ENCODE measurements around the gene ACTR1B. TPM values are rescaled to one million over a fixed set of nuclear protein-coding genes. Genes with fewer than 3 reads are reported as not detected.

The ACTR1B gene
- total and polyA plus RNA-seq, 2 experiments from 2014 or later, result 18.1 to 56.3 TPM

DNA sequence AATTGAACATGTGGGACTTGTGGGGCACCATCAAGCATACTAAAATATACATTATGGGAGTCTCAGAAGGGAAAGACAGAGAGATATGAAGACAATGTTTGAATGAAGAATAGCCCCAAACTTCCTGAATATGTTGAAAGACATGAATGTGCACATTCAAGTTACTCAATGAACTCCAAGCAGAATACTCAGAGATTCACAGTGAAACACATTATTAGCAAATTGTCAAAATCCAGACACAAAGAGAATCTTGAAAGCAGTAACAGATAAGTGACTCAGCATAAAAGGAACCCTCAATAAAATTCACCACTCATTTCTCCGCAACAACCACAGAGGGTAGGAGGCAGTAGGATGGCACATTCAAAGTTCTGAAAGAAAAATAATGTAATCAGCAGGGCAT, 14.5 kb upstream of the ACTR1B start:
- DNase-seq (ENCODE audit: low spot score), result no peak
- 91% methylated on average over 1 of the region's 1 CpG for WGBS (ENCODE audit: low lambda C conversion rate, missing lambda C conversion rate)

GRCh38 chr2:97677480-97677879, 13.6 kb upstream of the ACTR1B start:
- H3K9me2 ChIP-seq (replicated peaks; ENCODE audit: insufficient read depth), result no peaks in the 10 kb centered on the region
- 95% methylated on average over 2 of the region's 2 CpGs for WGBS (ENCODE audit: low lambda C conversion rate, missing lambda C conversion rate)
- no peak overlapping the region for H3K4me2 ChIP-seq
- H2AFZ ChIP-seq, result no peak overlapping the region
- no peak for DNase-seq (ENCODE audit: low spot score)
- H3K9me3 ChIP-seq (ENCODE audit: low read depth), result no peaks in the 10 kb centered on the region
- H3K36me3 ChIP-seq (replicated peaks; ENCODE audit: insufficient read depth, low read depth), result no peaks in the 10 kb centered on the region
- no peak for TF ChIP-seq EZH2phosphoT487 (IDR thresholded peaks at IDR 0.05; ENCODE audit: low read depth, severe bottlenecking, unreplicated experiment)
- TF ChIP-seq EZH2 (IDR thresholded peaks at IDR 0.05; ENCODE audit: borderline replicate concordance), result no peak
- no peak for TF ChIP-seq CTCF (IDR thresholded peaks at IDR 0.05; ENCODE audit: poor library complexity)
- H3K4me3 ChIP-seq, result no peak overlapping the region
- no peaks in the 10 kb centered on the region for H3K4me1 ChIP-seq (ENCODE audit: insufficient read depth)
- H3K79me2 ChIP-seq, result no peaks in the 10 kb centered on the region
- H3K27me3 ChIP-seq, result no peaks in the 10 kb centered on the region
- no peaks in the 10 kb centered on the region for H4K20me1 ChIP-seq (ENCODE audit: insufficient read depth, poor library complexity, severe bottlenecking)
- H3K27ac ChIP-seq, result no peak overlapping the region

More for the DNA sequence above, 14.5 kb upstream of the ACTR1B start:
- no peaks in the 10 kb centered on the region for H3K9me3 ChIP-seq (ENCODE audit: low read depth)
- no peak overlapping the region for H3K4me3 ChIP-seq
- no peaks in the 10 kb centered on the region for H3K79me2 ChIP-seq
- H4K20me1 ChIP-seq (ENCODE audit: insufficient read depth, poor library complexity, severe bottlenecking), result no peaks in the 10 kb centered on the region
- no peak overlapping the region for H2AFZ ChIP-seq
- H3K27ac ChIP-seq, result no peak overlapping the region
- TF ChIP-seq EZH2 (IDR thresholded peaks at IDR 0.05; ENCODE audit: borderline replicate concordance), result no peak
- TF ChIP-seq CTCF (IDR thresholded peaks at IDR 0.05; ENCODE audit: poor library complexity), result no peak
- no peak for TF ChIP-seq EZH2phosphoT487 (IDR thresholded peaks at IDR 0.05; ENCODE audit: low read depth, severe bottlenecking, unreplicated experiment)
- no peaks in the 10 kb centered on the region for H3K9me2 ChIP-seq (replicated peaks; ENCODE audit: insufficient read depth)
- H3K4me1 ChIP-seq (ENCODE audit: insufficient read depth), result no peaks in the 10 kb centered on the region
- H3K36me3 ChIP-seq (replicated peaks; ENCODE audit: insufficient read depth, low read depth), result no peaks in the 10 kb centered on the region
- no peaks in the 10 kb centered on the region for H3K27me3 ChIP-seq
- no peak overlapping the region for H3K4me2 ChIP-seq

GRCh38 chr2:97676620-97677019, 12.8 kb upstream of the ACTR1B start:
- Histone ChIP-seq H3K9me3 (ENCODE audit: low read depth) (no peaks in the 10 kb centered on the region), H3K4me3 (no peak overlapping the region), H3K36me3 (replicated peaks; ENCODE audit: insufficient read depth, low read depth) (no peaks in the 10 kb centered on the region), H2AFZ (no peak overlapping the region), H3K4me1 (ENCODE audit: insufficient read depth) (no peaks in the 10 kb centered on the region), H4K20me1 (ENCODE audit: insufficient read depth, poor library complexity, severe bottlenecking) (no peaks in the 10 kb centered on the region), H3K9me2 (replicated peaks; ENCODE audit: insufficient read depth) (no peaks in the 10 kb centered on the region), H3K27ac (no peak overlapping the region), H3K4me2 (no peak overlapping the region), H3K79me2 (no peaks in the 10 kb centered on the region), H3K27me3 (no peaks in the 10 kb centered on the region)
- no peak for DNase-seq (ENCODE audit: low spot score)
- TF ChIP-seq EZH2phosphoT487 (IDR thresholded peaks at IDR 0.05; ENCODE audit: low read depth, severe bottlenecking, unreplicated experiment) (no peak), CTCF (IDR thresholded peaks at IDR 0.05; ENCODE audit: poor library complexity) (no peak), EZH2 (IDR thresholded peaks at IDR 0.05; ENCODE audit: borderline replicate concordance) (no peak)
- 100% methylated on average over 1 of the region's 1 CpG for WGBS (ENCODE audit: low lambda C conversion rate, missing lambda C conversion rate)

Measured in hepatocyte (in vitro differentiated cells).